ENCODE measurements around the gene PRKCSH. TPM values are rescaled to one million over a fixed set of nuclear protein-coding genes. Genes with fewer than 3 reads are reported as not detected.
"Not testable (repeated sequence)": the region's sequence is repeated elsewhere in the genome, so short reads cannot be mapped to it uniquely, and the experiment has no call there.

The PRKCSH gene
- total and polyA plus RNA-seq, 2 experiments from 2014 or later: 85.3 to 130 TPM

DNA sequence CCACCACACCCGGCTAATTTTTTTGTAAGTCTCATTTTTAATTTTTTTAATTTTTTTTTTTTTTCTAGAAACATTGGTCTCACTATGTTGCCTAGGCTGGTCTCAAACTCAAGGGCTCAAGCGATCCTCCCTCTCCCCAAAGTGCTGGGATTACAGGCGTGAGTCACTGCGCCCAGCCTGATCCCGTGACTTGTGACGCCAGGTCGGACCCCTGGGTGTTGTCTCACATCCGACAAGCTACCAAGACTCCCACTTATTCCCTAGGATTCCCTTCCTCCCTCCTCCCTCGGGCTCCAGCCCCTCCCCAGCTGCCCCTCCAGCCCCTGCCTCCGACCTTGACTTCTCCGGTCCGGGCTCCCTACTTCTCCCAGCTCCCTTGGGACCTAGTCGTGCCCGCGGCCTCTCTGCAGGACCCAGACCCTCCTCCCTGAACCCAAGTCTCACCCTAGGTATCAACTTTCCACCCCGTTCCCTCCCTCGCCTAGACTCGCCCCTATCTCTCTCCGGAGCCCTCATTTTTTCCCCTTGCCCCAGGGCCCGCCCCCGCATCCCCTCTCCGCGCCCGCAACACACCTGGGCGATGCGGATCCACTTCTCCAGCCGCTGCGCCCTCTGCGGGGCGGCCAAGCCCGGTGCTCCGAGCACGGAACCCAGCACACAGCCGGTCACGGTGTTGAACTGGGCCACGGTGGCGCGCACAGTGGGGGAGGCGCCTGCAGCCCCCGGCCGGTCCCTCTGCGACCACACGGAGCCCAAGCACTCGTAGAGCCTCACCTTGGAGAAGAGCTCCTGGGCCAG is 29.4 kb upstream of the PRKCSH start (continued):
- TF ChIP-seq, protein P1, sequence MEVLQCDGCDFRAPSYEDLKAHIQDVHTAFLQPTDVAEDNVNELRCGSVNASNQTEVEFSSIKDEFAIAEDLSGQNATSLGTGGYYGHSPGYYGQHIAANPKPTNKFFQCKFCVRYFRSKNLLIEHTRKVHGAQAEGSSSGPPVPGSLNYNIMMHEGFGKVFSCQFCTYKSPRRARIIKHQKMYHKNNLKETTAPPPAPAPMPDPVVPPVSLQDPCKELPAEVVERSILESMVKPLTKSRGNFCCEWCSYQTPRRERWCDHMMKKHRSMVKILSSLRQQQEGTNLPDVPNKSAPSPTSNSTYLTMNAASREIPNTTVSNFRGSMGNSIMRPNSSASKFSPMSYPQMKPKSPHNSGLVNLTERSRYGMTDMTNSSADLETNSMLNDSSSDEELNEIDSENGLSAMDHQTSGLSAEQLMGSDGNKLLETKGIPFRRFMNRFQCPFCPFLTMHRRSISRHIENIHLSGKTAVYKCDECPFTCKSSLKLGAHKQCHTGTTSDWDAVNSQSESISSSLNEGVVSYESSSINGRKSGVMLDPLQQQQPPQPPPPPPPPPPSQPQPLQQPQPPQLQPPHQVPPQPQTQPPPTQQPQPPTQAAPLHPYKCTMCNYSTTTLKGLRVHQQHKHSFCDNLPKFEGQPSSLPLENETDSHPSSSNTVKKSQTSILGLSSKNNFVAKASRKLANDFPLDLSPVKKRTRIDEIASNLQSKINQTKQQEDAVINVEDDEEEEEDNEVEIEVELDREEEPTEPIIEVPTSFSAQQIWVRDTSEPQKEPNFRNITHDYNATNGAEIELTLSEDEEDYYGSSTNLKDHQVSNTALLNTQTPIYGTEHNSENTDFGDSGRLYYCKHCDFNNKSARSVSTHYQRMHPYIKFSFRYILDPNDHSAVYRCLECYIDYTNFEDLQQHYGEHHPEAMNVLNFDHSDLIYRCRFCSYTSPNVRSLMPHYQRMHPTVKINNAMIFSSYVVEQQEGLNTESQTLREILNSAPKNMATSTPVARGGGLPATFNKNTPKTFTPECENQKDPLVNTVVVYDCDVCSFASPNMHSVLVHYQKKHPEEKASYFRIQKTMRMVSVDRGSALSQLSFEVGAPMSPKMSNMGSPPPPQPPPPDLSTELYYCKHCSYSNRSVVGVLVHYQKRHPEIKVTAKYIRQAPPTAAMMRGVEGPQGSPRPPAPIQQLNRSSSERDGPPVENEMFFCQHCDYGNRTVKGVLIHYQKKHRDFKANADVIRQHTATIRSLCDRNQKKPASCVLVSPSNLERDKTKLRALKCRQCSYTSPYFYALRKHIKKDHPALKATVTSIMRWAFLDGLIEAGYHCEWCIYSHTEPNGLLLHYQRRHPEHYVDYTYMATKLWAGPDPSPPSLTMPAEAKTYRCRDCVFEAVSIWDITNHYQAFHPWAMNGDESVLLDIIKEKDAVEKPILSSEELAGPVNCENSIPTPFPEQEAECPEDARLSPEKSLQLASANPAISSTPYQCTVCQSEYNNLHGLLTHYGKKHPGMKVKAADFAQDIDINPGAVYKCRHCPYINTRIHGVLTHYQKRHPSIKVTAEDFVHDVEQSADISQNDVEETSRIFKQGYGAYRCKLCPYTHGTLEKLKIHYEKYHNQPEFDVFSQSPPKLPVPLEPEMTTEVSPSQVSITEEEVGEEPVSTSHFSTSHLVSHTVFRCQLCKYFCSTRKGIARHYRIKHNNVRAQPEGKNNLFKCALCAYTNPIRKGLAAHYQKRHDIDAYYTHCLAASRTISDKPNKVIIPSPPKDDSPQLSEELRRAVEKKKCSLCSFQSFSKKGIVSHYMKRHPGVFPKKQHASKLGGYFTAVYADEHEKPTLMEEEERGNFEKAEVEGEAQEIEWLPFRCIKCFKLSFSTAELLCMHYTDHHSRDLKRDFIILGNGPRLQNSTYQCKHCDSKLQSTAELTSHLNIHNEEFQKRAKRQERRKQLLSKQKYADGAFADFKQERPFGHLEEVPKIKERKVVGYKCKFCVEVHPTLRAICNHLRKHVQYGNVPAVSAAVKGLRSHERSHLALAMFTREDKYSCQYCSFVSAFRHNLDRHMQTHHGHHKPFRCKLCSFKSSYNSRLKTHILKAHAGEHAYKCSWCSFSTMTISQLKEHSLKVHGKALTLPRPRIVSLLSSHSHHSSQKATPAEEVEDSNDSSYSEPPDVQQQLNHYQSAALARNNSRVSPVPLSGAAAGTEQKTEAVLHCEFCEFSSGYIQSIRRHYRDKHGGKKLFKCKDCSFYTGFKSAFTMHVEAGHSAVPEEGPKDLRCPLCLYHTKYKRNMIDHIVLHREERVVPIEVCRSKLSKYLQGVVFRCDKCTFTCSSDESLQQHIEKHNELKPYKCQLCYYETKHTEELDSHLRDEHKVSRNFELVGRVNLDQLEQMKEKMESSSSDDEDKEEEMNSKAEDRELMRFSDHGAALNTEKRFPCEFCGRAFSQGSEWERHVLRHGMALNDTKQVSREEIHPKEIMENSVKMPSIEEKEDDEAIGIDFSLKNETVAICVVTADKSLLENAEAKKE (CRISPR knock-in tag; IDR thresholded peaks at IDR 0.05): no peak

DNA sequence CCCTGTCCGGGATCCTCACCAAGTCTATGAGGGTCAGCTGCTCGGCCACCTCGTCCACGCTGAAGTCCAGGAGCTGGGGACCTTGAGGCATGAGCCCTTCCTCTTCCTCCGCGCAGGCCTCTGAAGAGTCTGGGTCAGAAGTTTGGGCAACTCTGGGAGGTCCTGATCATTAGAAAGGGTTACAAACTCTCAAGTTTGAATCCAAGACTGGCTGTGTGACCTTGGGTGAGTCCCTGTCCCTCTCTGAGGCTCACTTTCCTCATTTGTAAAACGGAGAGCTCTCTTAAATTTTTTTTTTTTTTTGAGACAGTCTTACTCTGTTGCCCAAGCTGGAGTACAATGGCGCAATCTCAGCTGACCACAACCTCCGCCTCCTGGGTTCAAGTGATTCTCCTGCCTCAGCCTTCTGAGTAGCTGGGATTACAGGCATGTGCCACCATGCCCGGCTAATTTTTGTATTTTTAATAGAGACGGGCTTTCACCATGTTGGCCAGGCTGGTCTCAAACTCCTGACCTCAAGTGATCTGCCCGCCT is 28.7 kb upstream of the PRKCSH start:
- H2AFZ ChIP-seq; ATAC-seq; H3K79me2 ChIP-seq (replicated peaks; ENCODE audit: insufficient read depth); H3K9me3 Mint-ChIP-seq; DNase-seq (ENCODE audit: low spot score); H3K27me3 Mint-ChIP-seq (ENCODE audit: insufficient read depth, low read depth, poor library complexity); H3K27ac ChIP-seq (ENCODE audit: low read depth); H3K27me3 ChIP-seq (ENCODE audit: insufficient read depth); H3K4me1 Mint-ChIP-seq; H3K9me2 ChIP-seq (ENCODE audit: insufficient read depth); H3K4me3 Mint-ChIP-seq; H3K36me3 ChIP-seq (ENCODE audit: insufficient read depth); H3K27ac Mint-ChIP-seq; H3F3A ChIP-seq (replicated peaks; ENCODE audit: low read depth); H4K20me1 ChIP-seq (replicated peaks; ENCODE audit: insufficient read depth); H3K4me1 ChIP-seq (ENCODE audit: insufficient read depth): not testable (repeated sequence)
- H3K36me3 Mint-ChIP-seq (ENCODE audit: low read depth): peaks cover 30% of the 10 kb centered on the region
- peak overlapping the region; percentile 71 for H3K4me2 ChIP-seq
- peak overlapping the region; percentile 44 for H3K4me3 ChIP-seq

DNA sequence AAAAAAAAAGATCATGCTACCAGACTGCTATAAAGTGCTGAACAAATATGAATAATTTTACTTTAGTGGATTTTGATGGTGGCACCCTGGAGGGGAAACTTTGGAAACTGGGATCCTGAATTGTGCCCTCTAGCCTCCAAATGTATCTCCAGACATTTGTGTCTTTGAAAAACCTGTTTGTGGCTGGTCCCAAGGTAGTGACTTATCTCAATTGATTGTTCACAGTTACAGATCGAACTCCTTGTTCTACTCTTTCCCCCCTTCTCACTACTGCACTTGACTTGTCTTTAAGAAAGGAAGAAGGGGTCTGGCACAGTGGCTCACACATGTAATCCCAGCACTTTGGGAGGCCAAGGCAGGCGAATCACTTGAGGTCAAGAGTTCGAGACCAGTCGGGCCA is 26.8 kb upstream of the PRKCSH start:
- Mint-ChIP-seq H3K36me3 (ENCODE audit: low read depth) (peaks cover 24% of the 10 kb centered on the region), H3K27ac (no peak overlapping the region), H3K4me1 (no peaks in the 10 kb centered on the region; the same call in 2 of the 3 replicates), H3K27me3 (ENCODE audit: insufficient read depth, low read depth, poor library complexity) (peaks cover 4% of the 10 kb centered on the region), H3K4me3 (no peak overlapping the region), H3K9me3 (no peaks in the 10 kb centered on the region)
- H3K4me1 ChIP-seq (ENCODE audit: insufficient read depth): peaks cover 2% of the 10 kb centered on the region; the same call in 1 of the 2 replicates
- H3F3A ChIP-seq (replicated peaks; ENCODE audit: low read depth): peaks cover 6% of the 10 kb centered on the region; the same call in 1 of the 2 replicates
- no peak for DNase-seq (ENCODE audit: low spot score)
- H4K20me1 ChIP-seq (replicated peaks; ENCODE audit: insufficient read depth): 0 out of 2 replicates have a peak, but pooled peaks cover 7% of the 10 kb centered on the region
- no peaks in the 10 kb centered on the region; the same call in 1 of the 2 replicates for H3K36me3 ChIP-seq (ENCODE audit: insufficient read depth)
- H3K9me2 ChIP-seq (ENCODE audit: insufficient read depth): no peaks in the 10 kb centered on the region
- H3K4me2 ChIP-seq: no peak overlapping the region
- no peaks in the 10 kb centered on the region for H3K27me3 ChIP-seq (ENCODE audit: insufficient read depth)
- H3K79me2 ChIP-seq (replicated peaks; ENCODE audit: insufficient read depth): no peaks in the 10 kb centered on the region
- ATAC-seq: no peak
- no peak overlapping the region for H3K4me3 ChIP-seq
- H2AFZ ChIP-seq: no peak overlapping the region
- H3K27ac ChIP-seq (ENCODE audit: low read depth): no peak overlapping the region
- TF ChIP-seq, protein P1 (CRISPR knock-in tag; IDR thresholded peaks at IDR 0.05): no peak
- TF ChIP-seq POLR2AphosphoS5 (IDR thresholded peaks at IDR 0.05; ENCODE audit: low read depth): no peak

Measured in GM23338 (cell line).